OCI-LY3 (cell line): ENCODE measurements around the gene C8B.

ENCODE experiments used
- H2AFZ ChIP-seq: fragments of 200-600, 300-600 bp; shearing (Covaris generic); 2 replicates; pipeline ENCODE4 v1.6.0; 2014; ENCODE audit warnings: antibody characterized with exemption, low read depth, low read length
- H3K27ac ChIP-seq: fragments of 200-600, 300-600 bp; sonication (generic); 2 replicates; pipeline ENCODE4 v1.5.1; 2014; ENCODE audit warnings: mild to moderate bottlenecking, low read length, moderate library complexity, mixed read lengths
- H3K27me3 ChIP-seq: fragments of 200-600, 300-600 bp; sonication (generic); 2 replicates; pipeline ENCODE4 v1.6.1; 2014; ENCODE audit warnings: low read depth, low read length, mixed read lengths
- H3K36me3 ChIP-seq: fragments of 200-600, 300-600 bp; sonication (generic); replicated peaks from 2 replicates; pipeline ENCODE3; 2014; ENCODE audit warnings: low read depth, low read length, mixed read lengths
- H3K4me1 ChIP-seq: fragments of 300-600, 200-600 bp; sonication (generic); 2 replicates; pipeline ENCODE4 v1.6.1; 2014; ENCODE audit warnings: low read length, mixed read lengths
- H3K4me2 ChIP-seq: fragments of 200-600, 300-600 bp; sonication (generic); 2 replicates; pipeline ENCODE4 v1.6.1; 2014; ENCODE audit warnings: low read length, mixed read lengths
- H3K4me3 ChIP-seq: fragments of 300-600, 200-600 bp; sonication (generic); 2 replicates; pipeline ENCODE4 v1.5.1; 2014; ENCODE audit warnings: antibody characterized with exemption, mild to moderate bottlenecking, low read length, moderate library complexity
- H3K79me2 ChIP-seq: fragments of 300-600, 200-600 bp; shearing (Covaris generic); 2 replicates; pipeline ENCODE4 v1.6.1; 2014; ENCODE audit warnings: mild to moderate bottlenecking, low read length, mixed read lengths
- H3K9ac ChIP-seq: fragments of 300-600, 200-600 bp; shearing (Covaris generic); 2 replicates; pipeline ENCODE4 v1.6.0; 2014; ENCODE audit warnings: mild to moderate bottlenecking, low read length, moderate library complexity
- H3K9me3 ChIP-seq: fragments of 200-600, 300-600 bp; shearing (Covaris generic); 2 replicates; pipeline ENCODE4 v1.6.1; 2014; ENCODE audit warnings: low read length, mixed read lengths; ENCODE audit not compliant: insufficient read depth
- H4K20me1 ChIP-seq: fragments of 200-600, 300-600 bp; sonication (generic); 2 replicates; pipeline ENCODE4 v1.6.1; 2016; ENCODE audit warnings: low read length, mixed read lengths; ENCODE audit not compliant: insufficient read depth
- CTCF ChIP-seq: fragments of 200-600, 300-600 bp; sonication (generic); IDR thresholded peaks from 2 replicates; pipeline ENCODE4 v1.5.1; 2014; ENCODE audit warnings: antibody characterized with exemption, low read length, low read depth
- EZH2phosphoT487 ChIP-seq: fragments of 200-600 bp; shearing (Covaris generic); IDR thresholded peaks from 2 replicates; pipeline ENCODE4 v1.6.1; 2018; ENCODE audit warnings: antibody characterized with exemption, mixed run types, low read depth

The C8B gene

GRCh38 chr1:56948403-56949023 lies 17.3 kb downstream of the C8B start:
- Histone ChIP-seq H3K36me3 (no peaks in the 10 kb centered on the region), H2AFZ (no peak overlapping the region), H3K4me1 (peaks cover 8% of the 10 kb centered on the region; the same call in 1 of the 2 replicates), H3K27me3 (no peaks in the 10 kb centered on the region), H3K9ac (no peak overlapping the region), H4K20me1 (no peaks in the 10 kb centered on the region), H3K79me2 (no peaks in the 10 kb centered on the region), H3K9me3 (no peaks in the 10 kb centered on the region), H3K4me2 (no peak overlapping the region), H3K4me3 (no peak overlapping the region), H3K27ac (no peak overlapping the region)
- no peak for TF ChIP-seq CTCF
- no peak for TF ChIP-seq EZH2phosphoT487

GRCh38 chr1:56940039-56940438 lies 25.8 kb downstream of the C8B start:
- Histone ChIP-seq H3K36me3 (no peaks in the 10 kb centered on the region), H3K9ac (no peak overlapping the region), H3K27me3 (peaks cover 4% of the 10 kb centered on the region; the same call in 1 of the 2 replicates), H3K27ac (no peak overlapping the region), H4K20me1 (no peaks in the 10 kb centered on the region), H3K4me3 (no peak overlapping the region), H3K4me1 (no peaks in the 10 kb centered on the region), H3K9me3 (no peaks in the 10 kb centered on the region), H2AFZ (no peak overlapping the region), H3K4me2 (no peak overlapping the region), H3K79me2 (no peaks in the 10 kb centered on the region)
- TF ChIP-seq CTCF (no peak), EZH2phosphoT487 (no peak)

- Histone ChIP-seq H3K4me2 (no peak overlapping the region), H3K9me3 (no peaks in the 10 kb centered on the region), H3K27me3 (peaks cover 4% of the 10 kb centered on the region; the same call in 1 of the 2 replicates), H3K9ac (no peak overlapping the region), H3K36me3 (no peaks in the 10 kb centered on the region), H3K27ac (no peak overlapping the region), H3K4me3 (no peak overlapping the region), H2AFZ (no peak overlapping the region), H3K79me2 (no peaks in the 10 kb centered on the region), H4K20me1 (no peaks in the 10 kb centered on the region), H3K4me1 (no peaks in the 10 kb centered on the region)
- TF ChIP-seq CTCF = no peak
- no peak for TF ChIP-seq EZH2phosphoT487
Measured at GRCh38 chr1:56939209-56939608, 26.6 kb downstream of the C8B start.

GRCh38 chr1:56938646-56939045 lies 27.2 kb downstream of the C8B start:
- H3K79me2 ChIP-seq = no peaks in the 10 kb centered on the region
- no peak overlapping the region for H3K9ac ChIP-seq
- H3K9me3 ChIP-seq = no peaks in the 10 kb centered on the region
- peaks cover 4% of the 10 kb centered on the region; the same call in 1 of the 2 replicates for H3K27me3 ChIP-seq
- H3K36me3 ChIP-seq = no peaks in the 10 kb centered on the region
- H2AFZ ChIP-seq = no peak overlapping the region
- TF ChIP-seq EZH2phosphoT487 (no peak), CTCF (no peak)
- H3K27ac ChIP-seq = no peak overlapping the region
- no peaks in the 10 kb centered on the region for H4K20me1 ChIP-seq
- no peak overlapping the region for H3K4me3 ChIP-seq
- no peak overlapping the region for H3K4me2 ChIP-seq
- no peaks in the 10 kb centered on the region for H3K4me1 ChIP-seq
